Astrocyte (in vitro differentiated cells and primary cell): ENCODE data around the gene AQP6. TPM values are rescaled to one million over a fixed set of nuclear protein-coding genes. Genes with fewer than 3 reads are reported as not detected.

ENCODE experiments used
- DNase-seq: peaks from one replicate; pipeline ENCODE4 v3.0.0-alpha.2; 2010; ENCODE audit warnings: low read depth
- FAIRE-seq: peaks from 2 replicates; lab custom pipeline; 2011; peaks lifted over from hg19 to GRCh38; lab: Jason Lieb, UNC
- H2AFZ ChIP-seq: 2 replicates; pipeline ENCODE4 v1.6.0; 2012; ENCODE audit warnings: low read depth, low read length, inconsistent platforms
- H3K27ac ChIP-seq: 2 replicates; pipeline ENCODE4 v1.5.1; 2011; ENCODE audit warnings: low read depth, low read length, inconsistent platforms
- H3K27me3 ChIP-seq: 2 replicates; pipeline ENCODE4 v1.6.0; 2011; ENCODE audit warnings: low read length, inconsistent platforms; ENCODE audit not compliant: insufficient read depth
- H3K36me3 ChIP-seq: 2 replicates; pipeline ENCODE4 v1.5.1; 2011; ENCODE audit warnings: low read length, inconsistent platforms; ENCODE audit not compliant: insufficient read depth
- H3K4me1 ChIP-seq: 2 replicates; pipeline ENCODE4 v1.5.1; 2011; ENCODE audit warnings: low read length, inconsistent platforms; ENCODE audit not compliant: insufficient read depth
- H3K4me2 ChIP-seq: 2 replicates; pipeline ENCODE4 v1.6.0; 2012; ENCODE audit warnings: low read length, inconsistent platforms
- H3K4me3 ChIP-seq: 2 replicates; pipeline ENCODE4 v1.5.1; 2011; ENCODE audit warnings: low read depth, mild to moderate bottlenecking, low read length, inconsistent platforms; ENCODE audit not compliant: insufficient read depth
- H3K79me2 ChIP-seq: 2 replicates; pipeline ENCODE4 v1.6.0; 2012; ENCODE audit warnings: mild to moderate bottlenecking, low read length, inconsistent platforms; ENCODE audit not compliant: insufficient read depth
- H3K9ac ChIP-seq: 2 replicates; pipeline ENCODE4 v1.6.0; 2012; ENCODE audit warnings: mild to moderate bottlenecking, low read length, inconsistent platforms
- H3K9me3 ChIP-seq: 2 replicates; pipeline ENCODE4 v1.5.1; 2012; ENCODE audit warnings: low read depth, mild to moderate bottlenecking, low read length, inconsistent platforms; ENCODE audit not compliant: insufficient read depth
- H4K20me1 ChIP-seq: 2 replicates; pipeline ENCODE4 v1.6.0; 2012; ENCODE audit warnings: low read length, inconsistent platforms; ENCODE audit not compliant: insufficient read depth
- H3K27ac Mint-ChIP-seq: one replicate; pipeline ENCODE4 v1.8.0; 2021; ENCODE audit warnings: mild to moderate bottlenecking, mixed read lengths; ENCODE audit not compliant: unreplicated experiment
- H3K27me3 Mint-ChIP-seq: one replicate; pipeline ENCODE4 v1.8.0; 2021; ENCODE audit warnings: low read depth, mixed read lengths; ENCODE audit not compliant: unreplicated experiment
- H3K36me3 Mint-ChIP-seq: one replicate; pipeline ENCODE4 v1.8.0; 2021; ENCODE audit warnings: low read depth, mixed read lengths; ENCODE audit not compliant: unreplicated experiment
- H3K4me1 Mint-ChIP-seq: one replicate; pipeline ENCODE4 v1.8.0; 2021; ENCODE audit warnings: low read depth, mixed read lengths; ENCODE audit not compliant: unreplicated experiment
- H3K4me3 Mint-ChIP-seq: one replicate; pipeline ENCODE4 v1.8.0; 2021; ENCODE audit warnings: mild to moderate bottlenecking, moderate library complexity, mixed read lengths; ENCODE audit not compliant: unreplicated experiment
- H3K9me3 Mint-ChIP-seq: one replicate; pipeline ENCODE4 v1.8.0; 2021; ENCODE audit warnings: mild to moderate bottlenecking, mixed read lengths; ENCODE audit not compliant: unreplicated experiment
- CTCF ChIP-seq: IDR thresholded peaks from 2 replicates; pipeline ENCODE4 v1.5.1; 2011; ENCODE audit warnings: low read depth, mild to moderate bottlenecking, inconsistent platforms, low read length, moderate library complexity; ENCODE audit not compliant: insufficient read depth
- EZH2 ChIP-seq: IDR thresholded peaks from 2 replicates; pipeline ENCODE4 v1.6.1; 2012; ENCODE audit warnings: mild to moderate bottlenecking, low read length, inconsistent platforms; ENCODE audit not compliant: insufficient read depth
- total RNA-seq: library from RNA; stranded (reverse); gene quantifications from 2 replicates; pipeline ENCODE4 v1.2.1, GENCODE V29; 2021

Gene AQP6
- total RNA-seq, 1 donor from 2014 or later = not detected

- peaks cover 3% of the 10 kb centered on the region for H3K4me1 ChIP-seq
- Mint-ChIP-seq H3K36me3 (no peaks in the 10 kb centered on the region), H3K27me3 (peaks cover 49% of the 10 kb centered on the region), H3K4me3 (no peak overlapping the region), H3K9me3 (no peaks in the 10 kb centered on the region), H3K4me1 (peaks cover 3% of the 10 kb centered on the region), H3K27ac (no peak overlapping the region)
- FAIRE-seq = no peak
- TF ChIP-seq CTCF (no peak), EZH2 (no peak)
- H2AFZ ChIP-seq = no peak overlapping the region
- H3K79me2 ChIP-seq = no peaks in the 10 kb centered on the region
- H3K27me3 ChIP-seq = peaks cover 12% of the 10 kb centered on the region
- H4K20me1 ChIP-seq = no peaks in the 10 kb centered on the region
- H3K36me3 ChIP-seq = no peaks in the 10 kb centered on the region
- no peak overlapping the region for H3K4me2 ChIP-seq
- no peaks in the 10 kb centered on the region for H3K9me3 ChIP-seq
- H3K4me3 ChIP-seq = no peak overlapping the region
- no peak for DNase-seq
- H3K9ac ChIP-seq = no peak overlapping the region
- no peak overlapping the region for H3K27ac ChIP-seq
These were observed 23.6 kb upstream of the AQP6 start for GRCh38 chr12:49948866-49949845.

- no peak overlapping the region for H3K4me3 ChIP-seq
- H3K27ac Mint-ChIP-seq = no peak overlapping the region
- no peak overlapping the region for H3K4me2 ChIP-seq
- H3K4me3 Mint-ChIP-seq = no peak overlapping the region
- FAIRE-seq (no peak), DNase-seq (no peak)
- peaks cover 53% of the 10 kb centered on the region for H3K27me3 Mint-ChIP-seq
- no peak overlapping the region for H3K27ac ChIP-seq
- peaks cover 19% of the 10 kb centered on the region for H3K27me3 ChIP-seq
- H3K4me1 Mint-ChIP-seq = peaks cover 3% of the 10 kb centered on the region
- TF ChIP-seq EZH2 = no peak
- no peak for TF ChIP-seq CTCF
- no peaks in the 10 kb centered on the region for H3K36me3 ChIP-seq
- no peaks in the 10 kb centered on the region for H4K20me1 ChIP-seq
- H3K79me2 ChIP-seq = no peaks in the 10 kb centered on the region
- H3K36me3 Mint-ChIP-seq = no peaks in the 10 kb centered on the region
- H3K9me3 Mint-ChIP-seq = no peaks in the 10 kb centered on the region
- peaks cover 3% of the 10 kb centered on the region for H3K4me1 ChIP-seq
- H3K9ac ChIP-seq = no peak overlapping the region
- no peaks in the 10 kb centered on the region for H3K9me3 ChIP-seq
- H2AFZ ChIP-seq = no peak overlapping the region
These were observed 22.9 kb upstream of the AQP6 start for GRCh38 chr12:49949866-49950265.
